ENCODE results near the gene IFNG-AS1. TPM values are rescaled to one million over a fixed set of nuclear protein-coding genes. Genes with fewer than 3 reads are reported as not detected.

Gene IFNG-AS1
- total RNA-seq, 1 donor = under 0.01 TPM

GRCh38 chr12:68042212-68042699 lies 53.0 kb downstream of the IFNG-AS1 start:
- no peak for DNase-seq (ENCODE audit: insufficient read length, low spot score, missing footprints)
- no peak for TF ChIP-seq CTCF (IDR thresholded peaks at IDR 0.05; ENCODE audit: extremely low read depth, low read depth, low read length)
- no peaks in the 10 kb centered on the region for H3K79me2 ChIP-seq (ENCODE audit: insufficient read depth, low read length)
- H3K4me3 ChIP-seq (ENCODE audit: insufficient read depth, low read length) = no peak overlapping the region
- H3K4me1 ChIP-seq (ENCODE audit: insufficient read depth, low read length) = no peaks in the 10 kb centered on the region
- no peak overlapping the region for H3K27ac ChIP-seq (ENCODE audit: low read depth, low read length)
- peak overlapping the region; percentile 42 for H2AFZ ChIP-seq (ENCODE audit: low read length)
- no peaks in the 10 kb centered on the region for H3K36me3 ChIP-seq (ENCODE audit: insufficient read depth, low read length)
- no peaks in the 10 kb centered on the region for H4K20me1 ChIP-seq (ENCODE audit: insufficient read depth, low read length)
- H3K27me3 ChIP-seq (ENCODE audit: insufficient read depth, low read length) = no peaks in the 10 kb centered on the region
- H3K4me2 ChIP-seq (ENCODE audit: insufficient read depth, low read length) = no peak overlapping the region
- no peaks in the 10 kb centered on the region for H3K9me3 ChIP-seq (ENCODE audit: low read depth, low read length)

GRCh38 chr12:68043435-68043834 lies 54.2 kb downstream of the IFNG-AS1 start:
- Histone ChIP-seq H2AFZ (ENCODE audit: low read length) (no peak overlapping the region), H3K36me3 (ENCODE audit: insufficient read depth, low read length) (no peaks in the 10 kb centered on the region), H3K9me3 (ENCODE audit: low read depth, low read length) (no peaks in the 10 kb centered on the region), H3K4me3 (ENCODE audit: insufficient read depth, low read length) (no peak overlapping the region), H3K27me3 (ENCODE audit: insufficient read depth, low read length) (no peaks in the 10 kb centered on the region), H4K20me1 (ENCODE audit: insufficient read depth, low read length) (no peaks in the 10 kb centered on the region), H3K27ac (ENCODE audit: low read depth, low read length) (no peak overlapping the region), H3K4me2 (ENCODE audit: insufficient read depth, low read length) (no peak overlapping the region), H3K4me1 (ENCODE audit: insufficient read depth, low read length) (no peaks in the 10 kb centered on the region), H3K79me2 (ENCODE audit: insufficient read depth, low read length) (no peaks in the 10 kb centered on the region)
- DNase-seq (ENCODE audit: insufficient read length, low spot score, missing footprints) = no peak
- TF ChIP-seq CTCF (IDR thresholded peaks at IDR 0.05; ENCODE audit: extremely low read depth, low read depth, low read length) = no peak

- Histone ChIP-seq H3K4me1 (ENCODE audit: insufficient read depth, low read length) (no peaks in the 10 kb centered on the region), H3K36me3 (ENCODE audit: insufficient read depth, low read length) (no peaks in the 10 kb centered on the region), H3K4me2 (ENCODE audit: insufficient read depth, low read length) (no peak overlapping the region), H3K4me3 (ENCODE audit: insufficient read depth, low read length) (no peak overlapping the region), H3K27ac (ENCODE audit: low read depth, low read length) (no peak overlapping the region), H3K9me3 (ENCODE audit: low read depth, low read length) (no peaks in the 10 kb centered on the region), H2AFZ (ENCODE audit: low read length) (no peak overlapping the region), H4K20me1 (ENCODE audit: insufficient read depth, low read length) (no peaks in the 10 kb centered on the region), H3K79me2 (ENCODE audit: insufficient read depth, low read length) (no peaks in the 10 kb centered on the region), H3K27me3 (ENCODE audit: insufficient read depth, low read length) (no peaks in the 10 kb centered on the region)
- TF ChIP-seq CTCF (IDR thresholded peaks at IDR 0.05; ENCODE audit: extremely low read depth, low read depth, low read length) = no peak
- DNase-seq (ENCODE audit: insufficient read length, low spot score, missing footprints) = no peak
Measured at GRCh38 chr12:68048648-68049297, 59.5 kb downstream of the IFNG-AS1 start.

- no peak for TF ChIP-seq CTCF (IDR thresholded peaks at IDR 0.05; ENCODE audit: extremely low read depth, low read depth, low read length)
- H3K79me2 ChIP-seq (ENCODE audit: insufficient read depth, low read length) = no peaks in the 10 kb centered on the region
- no peaks in the 10 kb centered on the region for H4K20me1 ChIP-seq (ENCODE audit: insufficient read depth, low read length)
- H3K4me3 ChIP-seq (ENCODE audit: insufficient read depth, low read length) = no peak overlapping the region
- DNase-seq (ENCODE audit: insufficient read length, low spot score, missing footprints) = no peak
- no peaks in the 10 kb centered on the region for H3K9me3 ChIP-seq (ENCODE audit: low read depth, low read length)
- H2AFZ ChIP-seq (ENCODE audit: low read length) = no peak overlapping the region
- no peak overlapping the region for H3K27ac ChIP-seq (ENCODE audit: low read depth, low read length)
- H3K36me3 ChIP-seq (ENCODE audit: insufficient read depth, low read length) = no peaks in the 10 kb centered on the region
- no peak overlapping the region for H3K4me2 ChIP-seq (ENCODE audit: insufficient read depth, low read length)
- no peaks in the 10 kb centered on the region for H3K27me3 ChIP-seq (ENCODE audit: insufficient read depth, low read length)
- H3K4me1 ChIP-seq (ENCODE audit: insufficient read depth, low read length) = no peaks in the 10 kb centered on the region
Measured at GRCh38 chr12:68056300-68056699, 67.1 kb downstream of the IFNG-AS1 start.
